ENCODE measurements around the gene INPP5D.

Gene INPP5D

DNA sequence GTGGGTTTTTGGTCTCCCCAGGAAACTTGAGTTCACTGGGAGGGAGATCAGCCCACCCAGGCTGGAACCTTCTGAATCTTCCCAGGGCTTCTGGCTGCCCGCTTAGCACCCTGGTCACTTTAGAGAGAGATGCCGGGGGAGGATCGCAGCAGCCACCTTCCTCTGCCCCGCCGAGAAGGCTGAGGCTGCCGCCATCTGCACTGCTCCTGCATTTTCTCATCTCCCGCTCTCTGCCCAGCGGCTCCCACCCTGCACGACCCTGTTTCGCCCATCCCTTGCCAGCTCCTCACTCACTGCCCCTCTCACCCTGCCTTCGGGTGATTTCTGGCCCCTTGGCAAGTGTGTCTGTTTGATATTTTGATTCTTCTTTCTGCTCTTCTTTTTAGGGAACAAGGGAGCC, 108.8 kb downstream of the INPP5D start:
- DNase-seq (ENCODE audit: extremely low read depth, low read depth): no peak
- no peak for TF ChIP-seq CTCF (IDR thresholded peaks at IDR 0.05; ENCODE audit: low read depth, low read length)

DNA sequence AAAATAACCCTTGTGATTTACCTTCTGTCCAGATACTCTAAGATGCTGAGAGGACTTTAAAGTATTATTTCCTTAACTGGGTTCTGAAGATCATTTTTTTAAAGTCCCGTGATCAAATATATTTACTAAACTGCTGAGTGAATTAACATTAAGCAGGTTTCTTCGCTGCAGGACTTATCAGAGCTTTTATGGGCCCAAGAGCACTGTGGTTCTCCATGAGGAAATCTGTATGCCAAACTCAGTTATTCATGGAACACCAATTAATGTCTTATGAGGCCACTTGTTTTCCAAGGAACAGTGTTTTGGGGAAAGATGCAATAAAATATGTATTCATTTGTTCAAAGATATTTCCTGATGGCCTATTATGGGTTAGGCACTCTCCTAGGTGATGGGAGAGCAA, 111.2 kb downstream of the INPP5D start:
- no peak for TF ChIP-seq CTCF (IDR thresholded peaks at IDR 0.05; ENCODE audit: low read depth, low read length)
- no peak for DNase-seq (ENCODE audit: extremely low read depth, low read depth)

- no peak for TF ChIP-seq CTCF (IDR thresholded peaks at IDR 0.05; ENCODE audit: low read depth, low read length)
- DNase-seq (ENCODE audit: extremely low read depth, low read depth): no peak
Measured at GRCh38 chr2:233173115-233173514, 113.0 kb downstream of the INPP5D start.

DNA sequence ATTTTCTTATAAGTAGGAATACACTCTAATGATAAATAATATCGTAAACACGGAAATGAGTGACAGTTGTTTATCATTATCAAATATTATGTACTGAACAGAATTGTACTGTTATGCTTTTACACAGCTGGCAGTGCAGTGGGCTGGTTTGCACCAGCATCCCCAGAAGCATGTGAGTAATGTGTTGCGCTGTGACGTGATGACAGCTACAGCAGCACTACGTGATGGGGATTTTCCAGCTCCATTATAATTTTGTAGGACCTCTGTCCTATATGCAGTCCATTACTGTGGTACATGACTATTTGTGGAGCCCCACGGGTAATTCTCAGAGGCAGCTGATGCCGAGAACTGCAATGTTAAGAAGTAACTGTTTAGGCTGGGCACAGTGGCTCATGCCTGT, 114.0 kb downstream of the INPP5D start:
- DNase-seq (ENCODE audit: extremely low read depth, low read depth): no peak
- no peak for TF ChIP-seq CTCF (IDR thresholded peaks at IDR 0.05; ENCODE audit: low read depth, low read length)

GRCh38 chr2:233178994-233179847, 119.1 kb downstream of the INPP5D start:
- no peak for DNase-seq (ENCODE audit: extremely low read depth, low read depth)
- no peak for TF ChIP-seq CTCF (IDR thresholded peaks at IDR 0.05; ENCODE audit: low read depth, low read length)

- TF ChIP-seq CTCF (IDR thresholded peaks at IDR 0.05; ENCODE audit: low read depth, low read length): no peak
- DNase-seq (ENCODE audit: extremely low read depth, low read depth): no peak
Measured at GRCh38 chr2:233179848-233180366, 119.8 kb downstream of the INPP5D start.

DNA sequence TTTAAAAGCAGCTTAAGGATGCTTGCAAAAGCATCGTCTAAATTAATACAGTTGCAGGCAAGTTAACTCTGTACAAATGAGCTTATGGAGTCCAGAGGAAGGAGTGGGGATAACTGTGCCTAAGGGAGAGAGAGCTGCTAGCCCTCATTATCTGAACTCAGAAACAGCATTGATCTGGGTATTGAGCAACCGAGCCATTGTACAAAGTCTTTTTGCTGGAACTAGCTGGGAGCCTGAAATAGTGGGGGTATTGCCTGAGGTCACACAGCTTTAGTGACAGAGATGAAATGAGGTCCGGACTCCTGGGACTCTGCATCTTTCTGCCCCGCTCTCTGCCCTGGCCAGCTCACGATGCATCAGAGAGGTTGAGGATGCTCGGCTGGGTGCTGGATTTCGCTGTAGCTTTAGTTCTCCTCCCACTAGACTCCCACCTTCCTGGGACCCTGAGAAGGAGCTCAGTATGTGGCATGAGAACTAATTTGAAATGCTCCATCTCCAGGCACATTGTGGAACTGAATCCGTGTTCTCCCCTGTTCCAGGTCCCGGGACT, 123.8 kb downstream of the INPP5D start:
- no peak for DNase-seq (ENCODE audit: extremely low read depth, low read depth)

More for the DNA sequence above, 123.8 kb downstream of the INPP5D start:
- TF ChIP-seq CTCF (IDR thresholded peaks at IDR 0.05; ENCODE audit: low read depth, low read length): no peak
